ENCODE data around the gene ARMC9. TPM values are rescaled to one million over a fixed set of nuclear protein-coding genes. Genes with fewer than 3 reads are reported as not detected.

ARMC9 gene
- total RNA-seq, 1 donor from 2014 or later: 3.3 TPM

DNA sequence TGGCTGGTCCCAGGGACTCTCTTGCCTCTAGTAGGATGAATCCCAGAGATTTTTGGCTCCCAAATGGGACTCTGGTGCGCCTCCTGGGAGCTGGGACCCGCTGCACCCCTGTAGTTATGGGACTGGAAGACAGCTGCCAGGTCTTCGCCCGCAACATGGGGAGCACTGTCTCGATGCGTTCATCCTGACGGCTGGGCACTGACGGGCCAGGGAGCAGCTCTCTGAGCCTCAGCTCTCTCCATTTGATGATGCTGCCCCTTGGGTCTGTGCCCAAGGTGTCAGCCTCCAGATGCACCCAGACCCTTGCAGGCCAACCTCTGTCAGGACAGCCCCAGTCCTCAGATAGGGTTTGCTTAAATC lies 9.3 kb upstream of the ARMC9 start:
- no peak for DNase-seq (ENCODE audit: low spot score in 2 of 2)
- H3K9me3 ChIP-seq: no peaks in the 10 kb centered on the region
- peak overlapping the region; percentile 96 to 98 for H3K27ac ChIP-seq
- TF ChIP-seq, protein P1, sequence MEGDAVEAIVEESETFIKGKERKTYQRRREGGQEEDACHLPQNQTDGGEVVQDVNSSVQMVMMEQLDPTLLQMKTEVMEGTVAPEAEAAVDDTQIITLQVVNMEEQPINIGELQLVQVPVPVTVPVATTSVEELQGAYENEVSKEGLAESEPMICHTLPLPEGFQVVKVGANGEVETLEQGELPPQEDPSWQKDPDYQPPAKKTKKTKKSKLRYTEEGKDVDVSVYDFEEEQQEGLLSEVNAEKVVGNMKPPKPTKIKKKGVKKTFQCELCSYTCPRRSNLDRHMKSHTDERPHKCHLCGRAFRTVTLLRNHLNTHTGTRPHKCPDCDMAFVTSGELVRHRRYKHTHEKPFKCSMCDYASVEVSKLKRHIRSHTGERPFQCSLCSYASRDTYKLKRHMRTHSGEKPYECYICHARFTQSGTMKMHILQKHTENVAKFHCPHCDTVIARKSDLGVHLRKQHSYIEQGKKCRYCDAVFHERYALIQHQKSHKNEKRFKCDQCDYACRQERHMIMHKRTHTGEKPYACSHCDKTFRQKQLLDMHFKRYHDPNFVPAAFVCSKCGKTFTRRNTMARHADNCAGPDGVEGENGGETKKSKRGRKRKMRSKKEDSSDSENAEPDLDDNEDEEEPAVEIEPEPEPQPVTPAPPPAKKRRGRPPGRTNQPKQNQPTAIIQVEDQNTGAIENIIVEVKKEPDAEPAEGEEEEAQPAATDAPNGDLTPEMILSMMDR (IDR thresholded peaks at IDR 0.05): no peak
- intact Hi-C loops (cut with DNase I): loop anchor here (5.0 to 10.0 kb wide), 2 partner anchors 33 to 416 kb away; no protein-coding TSS in a partner anchor
- H3K27me3 ChIP-seq: no peaks in the 10 kb centered on the region
- peaks cover 31 to 62% of the 10 kb centered on the region in 2 donors for H3K4me1 ChIP-seq
- no peaks in the 10 kb centered on the region for H3K36me3 ChIP-seq
- no peak overlapping the region for H3K4me3 ChIP-seq

DNA sequence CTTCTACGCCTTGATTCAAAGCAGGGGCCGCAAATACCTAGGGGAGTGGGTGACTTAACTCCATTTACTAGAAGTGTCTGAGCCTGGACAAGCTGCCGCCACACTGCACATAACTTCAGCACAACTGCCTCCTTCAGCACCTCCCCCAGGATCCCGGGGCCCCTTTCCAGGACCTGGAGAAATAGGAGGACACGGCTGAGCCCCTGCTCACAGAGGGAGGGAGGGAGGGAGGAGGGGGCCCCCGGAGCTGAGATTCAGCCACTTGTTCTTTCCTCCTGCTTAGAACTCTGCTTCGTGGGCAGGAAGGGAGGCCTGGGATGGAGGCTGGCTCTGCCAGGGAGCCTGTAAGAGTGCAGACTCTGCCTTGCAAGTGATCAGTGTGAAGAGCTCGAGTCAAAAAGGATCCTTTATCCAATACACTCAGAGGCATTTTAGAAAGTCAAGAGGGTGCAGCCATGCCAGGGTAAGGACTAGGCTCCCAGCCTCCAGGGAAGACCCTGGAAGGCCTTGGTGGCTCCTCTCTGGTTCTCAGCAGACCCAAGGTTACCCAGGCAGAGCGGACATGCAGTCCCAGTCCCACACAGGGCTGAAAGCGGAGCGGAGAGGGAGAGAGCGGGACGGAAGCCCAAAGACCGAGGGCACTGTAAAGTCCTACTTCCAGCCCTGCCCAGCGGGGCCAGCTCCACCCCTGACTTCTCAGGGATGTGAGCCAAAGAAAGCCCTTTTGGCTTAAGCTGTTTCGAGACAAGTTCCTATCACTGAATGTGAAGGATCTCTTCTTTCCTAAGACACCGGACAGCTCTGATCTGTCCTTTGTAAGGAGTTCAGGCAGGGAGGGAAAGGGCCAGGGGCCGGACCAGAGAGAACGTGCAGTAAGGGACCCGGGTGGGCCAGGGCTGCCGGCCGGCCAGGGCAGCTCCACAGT lies 8.6 kb upstream of the ARMC9 start:
- intact Hi-C loops (cut with DNase I): loop anchor here (2.0 to 10.0 kb wide), 4 partner anchors 27 to 415 kb away; partner anchors contain the start of gene NCL
- TF ChIP-seq, protein P1 (IDR thresholded peaks at IDR 0.05): no peak
- Histone ChIP-seq H3K9me3 (no peaks in the 10 kb centered on the region), H3K4me1 (peaks cover 31 to 60% of the 10 kb centered on the region in 2 donors), H3K36me3 (no peaks in the 10 kb centered on the region), H3K4me3 (peak overlapping the region; percentile 40 to 52), H3K27me3 (no peaks in the 10 kb centered on the region), H3K27ac (peak overlapping the region; percentile 96 to 98)
- DNase-seq (ENCODE audit: low spot score in 2 of 2): peak in 1 of 2 donors; percentile 88

DNA sequence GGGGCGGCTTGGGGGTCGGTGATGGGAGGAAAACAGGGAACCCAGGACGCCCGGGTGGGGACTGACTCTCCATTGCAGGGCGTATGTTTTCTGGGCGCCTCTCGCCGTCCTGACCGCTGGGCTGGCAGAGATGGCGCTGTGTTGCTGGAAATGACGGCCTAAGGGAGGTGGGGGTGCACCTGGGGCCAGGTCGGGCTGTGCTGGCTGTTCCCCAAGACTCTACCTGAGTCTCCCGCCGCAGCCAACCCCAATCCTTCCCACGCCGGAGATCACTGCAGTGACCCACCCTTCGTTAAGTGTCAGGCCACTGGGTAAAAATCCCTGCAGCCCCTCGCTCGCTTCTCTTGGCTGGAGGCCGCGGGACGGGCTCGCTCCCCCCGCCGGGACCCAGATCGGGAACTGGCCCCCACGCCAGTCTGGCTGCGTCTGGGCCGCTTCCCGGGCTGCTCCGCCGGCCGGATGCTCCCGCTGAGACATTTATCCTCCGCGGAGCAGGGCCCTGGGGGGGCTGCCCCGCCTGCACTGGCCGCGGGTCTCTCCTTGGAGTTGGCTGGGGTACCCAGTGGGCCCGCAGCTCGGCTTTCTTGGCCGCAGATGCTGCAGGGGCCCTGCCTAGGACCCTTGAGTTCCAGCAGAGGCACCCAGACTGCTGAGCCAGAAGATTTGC lies 7.8 kb upstream of the ARMC9 start:
- Histone ChIP-seq H3K27ac (peak overlapping the region; percentile 96 to 98), H3K4me1 (peaks cover 24 to 51% of the 10 kb centered on the region in 2 donors), H3K9me3 (no peaks in the 10 kb centered on the region), H3K36me3 (no peaks in the 10 kb centered on the region), H3K27me3 (no peaks in the 10 kb centered on the region), H3K4me3 (peak overlapping the region; percentile 40 to 52)
- TF ChIP-seq, protein P1 (IDR thresholded peaks at IDR 0.05): peak in 1 of 3 experiments; percentile 27
- intact Hi-C loops (cut with DNase I): loop anchor here (2.0 to 5.0 kb wide), 2 partner anchors 28 to 272 kb away; partner anchors contain the start of gene NCL
- DNase-seq (ENCODE audit: low spot score in 2 of 2): peak; percentile 51 to 90

DNA sequence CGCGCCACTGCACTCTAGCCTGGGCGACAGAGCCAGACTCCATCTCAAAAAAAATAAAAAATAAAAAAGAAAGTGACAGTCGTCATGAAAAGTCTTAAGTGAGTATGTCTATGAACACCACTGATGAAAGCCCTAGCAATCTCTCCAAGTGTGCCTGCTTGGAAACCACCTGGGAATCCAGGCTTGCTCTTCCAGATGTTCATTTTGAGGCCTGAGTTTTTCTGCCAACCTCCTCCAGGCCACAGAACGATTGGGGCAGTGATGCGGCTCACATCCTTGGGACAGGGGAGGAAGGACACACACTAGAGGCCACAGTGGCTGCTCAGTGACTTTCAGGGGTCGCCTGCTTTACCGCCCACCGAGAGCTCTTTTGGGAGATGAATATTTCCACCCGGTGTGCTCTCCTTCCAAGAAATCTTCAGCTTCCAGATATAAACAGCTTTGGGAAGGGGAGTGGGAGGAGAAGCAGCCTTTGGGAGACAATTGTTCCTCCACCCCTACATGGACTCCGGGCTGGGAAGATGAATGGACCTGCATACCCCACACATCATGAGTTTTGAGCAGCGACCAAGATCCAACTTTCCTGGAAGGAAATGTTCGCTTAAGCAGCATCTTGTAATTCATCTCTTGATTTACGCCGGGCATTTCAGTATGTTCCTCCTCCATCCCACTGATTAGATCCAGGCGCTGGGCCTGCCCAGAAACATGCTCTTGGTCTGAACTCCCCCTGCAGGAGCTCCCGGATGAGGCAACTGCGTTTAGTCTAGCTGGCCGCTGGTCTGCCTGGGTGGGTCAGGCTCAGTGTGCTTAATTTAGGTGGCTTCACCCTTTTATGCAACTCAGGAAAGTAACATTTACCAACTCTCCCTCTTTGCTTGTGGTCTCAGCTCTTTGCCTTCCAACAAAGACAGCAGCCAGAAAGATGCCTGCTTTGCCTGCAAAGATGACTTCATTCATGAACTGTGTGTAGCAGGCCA lies 6.2 kb upstream of the ARMC9 start:
- Histone ChIP-seq H3K36me3 (no peaks in the 10 kb centered on the region), H3K4me3 (no peak overlapping the region), H3K27me3 (no peaks in the 10 kb centered on the region), H3K4me1 (peaks cover 16 to 37% of the 10 kb centered on the region in 2 donors), H3K27ac (peak overlapping the region; percentile 96 to 98), H3K9me3 (no peaks in the 10 kb centered on the region)
- TF ChIP-seq, protein P1 (IDR thresholded peaks at IDR 0.05): peak; percentile 67 to 76 (median 68)
- DNase-seq (ENCODE audit: low spot score in 2 of 2): peak in 1 of 2 donors; percentile 93
- intact Hi-C loops (cut with DNase I): loop anchor here (1.0 to 5.0 kb wide), 3 partner anchors 29 to 270 kb away; partner anchors contain the start of gene NCL

DNA sequence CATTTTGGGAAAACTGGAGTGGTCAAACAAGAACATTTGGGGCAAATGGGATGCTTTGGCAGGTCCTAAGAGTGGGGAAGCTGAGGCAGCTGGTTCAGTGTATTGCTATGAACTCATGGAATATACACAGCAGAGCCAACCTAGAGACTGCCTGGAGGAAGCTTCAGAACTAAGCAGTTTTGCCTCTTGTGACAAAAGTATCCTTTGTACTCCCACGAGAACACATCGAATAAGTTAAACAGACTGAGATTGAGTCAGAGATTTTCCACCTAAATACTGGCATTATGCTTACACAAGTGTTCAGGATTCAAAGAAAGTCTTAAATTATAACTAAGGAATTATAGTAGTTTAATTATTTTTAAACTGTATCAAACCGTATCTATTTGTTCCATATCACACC lies 5.2 kb upstream of the ARMC9 start:
- Histone ChIP-seq H3K4me3 (no peak overlapping the region), H3K27ac (peak overlapping the region in 1 of 2 donors; percentile 96), H3K9me3 (no peaks in the 10 kb centered on the region)

More for the DNA sequence above, 5.2 kb upstream of the ARMC9 start:
- Histone ChIP-seq H3K36me3 (no peaks in the 10 kb centered on the region), H3K27me3 (no peaks in the 10 kb centered on the region), H3K4me1 (peaks cover 13 to 33% of the 10 kb centered on the region in 2 donors)
- intact Hi-C loops (cut with DNase I): loop anchor here (5.0 kb wide), 1 partner anchor 269 kb away; the partner anchor contains the start of gene NCL
- peak in 1 of 2 donors; percentile 25 for DNase-seq (ENCODE audit: low spot score in 2 of 2)
- TF ChIP-seq, protein P1 (IDR thresholded peaks at IDR 0.05): no peak
